Inflammatory macrophage treated with lipopolysaccharide for 4 hours (primary cell): ENCODE measurements around the gene ABCD3.
"Not testable (repeated sequence)": the region's sequence is repeated elsewhere in the genome, so short reads cannot be mapped to it uniquely, and the experiment has no call there.

Experiments
- DNase-seq: peaks from one replicate; pipeline ENCODE4 v3.0.0-alpha.2; 2020

ABCD3 gene

DNA sequence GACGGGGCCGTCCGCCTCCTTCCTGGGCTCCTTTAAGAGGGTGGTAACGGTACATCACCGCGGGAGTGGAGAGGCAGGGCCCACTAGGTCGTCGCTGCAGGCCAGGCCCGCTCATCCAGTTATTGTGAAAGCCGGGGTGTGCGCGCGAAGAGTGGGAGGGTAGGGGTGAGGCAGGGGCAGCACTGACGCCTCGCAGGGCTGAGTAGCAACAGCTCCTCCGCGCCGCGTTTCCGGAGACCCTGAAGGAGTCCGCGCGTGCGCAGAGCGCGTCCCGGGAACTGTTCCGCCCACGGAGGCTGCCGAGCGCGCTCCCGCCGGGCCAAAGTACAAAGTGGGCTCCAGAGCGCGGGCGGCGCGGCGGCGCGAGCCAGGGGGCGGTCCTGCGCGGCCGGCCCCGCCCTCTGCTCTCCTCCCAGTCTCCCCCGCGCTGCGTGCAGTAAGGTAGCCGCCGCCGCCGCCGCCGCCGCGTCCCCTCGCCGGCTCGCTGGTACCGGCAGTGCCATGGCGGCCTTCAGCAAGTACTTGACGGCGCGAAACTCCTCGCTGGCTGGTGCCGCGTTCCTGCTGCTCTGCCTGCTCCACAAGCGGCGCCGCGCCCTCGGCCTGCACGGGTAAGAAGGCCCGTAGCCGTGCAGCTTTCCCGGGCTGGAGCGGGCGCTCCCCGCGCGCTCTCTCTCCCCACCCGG lies at the start of gene ABCD3:
ABCD3 (plus strand) TSS at position 412 of the 686 bp plus-strand sequence; CDS start at position 502, 90 bp downstream.
- peak; percentile 96 for DNase-seq

GRCh38 chr1:94372771-94373170 lies 45.4 kb upstream of the ABCD3 start:
- not testable (repeated sequence) for DNase-seq

- DNase-seq, result peak; percentile 62
Measured at GRCh38 chr1:94373311-94373710, 44.9 kb upstream of the ABCD3 start.

GRCh38 chr1:94375666-94376065 lies 42.5 kb upstream of the ABCD3 start:
- not testable (repeated sequence) for DNase-seq

DNA sequence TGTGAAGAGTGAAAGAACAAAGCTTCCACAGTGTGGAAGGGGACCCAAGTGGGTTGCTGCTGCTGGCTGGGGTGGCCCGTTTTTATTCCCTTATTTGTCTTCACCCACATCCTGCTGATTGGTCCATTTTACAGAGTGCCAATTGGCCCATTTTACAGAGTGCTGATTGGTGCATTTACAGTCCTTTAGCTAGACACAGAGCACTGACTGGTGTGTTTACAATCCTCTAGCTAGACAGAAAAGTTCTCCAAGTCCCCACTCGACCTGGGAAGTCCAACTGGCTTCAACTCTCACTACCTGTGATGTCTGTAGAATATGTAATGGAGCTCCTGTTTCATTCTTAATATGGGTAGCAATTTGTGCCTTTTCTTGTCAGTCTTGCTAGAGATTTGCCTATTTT lies 39.7 kb upstream of the ABCD3 start:
- not testable (repeated sequence) for DNase-seq

DNA sequence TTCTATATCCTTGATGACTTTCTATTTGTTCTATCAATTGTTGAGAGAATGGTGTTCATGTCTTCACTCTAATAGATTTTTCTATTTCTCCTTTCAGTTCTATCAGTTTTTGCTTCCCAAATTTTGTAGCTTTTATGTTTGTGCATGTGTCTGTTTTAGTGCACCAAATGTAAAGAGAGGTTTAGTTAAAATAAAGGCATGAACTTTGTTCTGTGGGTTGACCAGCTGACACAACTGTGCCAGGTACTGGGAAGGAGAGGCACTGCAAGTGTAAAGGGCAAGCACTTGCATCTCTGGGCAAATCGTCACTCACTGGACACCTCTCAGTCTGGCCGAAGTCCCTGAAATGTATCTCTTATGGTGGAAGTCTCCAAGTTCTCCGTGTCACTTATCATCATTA lies 38.6 kb upstream of the ABCD3 start:
- DNase-seq, result no peak

- DNase-seq, result no peak
Measured at GRCh38 chr1:94382201-94382600, 36.0 kb upstream of the ABCD3 start.

- no peak for DNase-seq
Measured at GRCh38 chr1:94383966-94384408, 34.2 kb upstream of the ABCD3 start.

DNA sequence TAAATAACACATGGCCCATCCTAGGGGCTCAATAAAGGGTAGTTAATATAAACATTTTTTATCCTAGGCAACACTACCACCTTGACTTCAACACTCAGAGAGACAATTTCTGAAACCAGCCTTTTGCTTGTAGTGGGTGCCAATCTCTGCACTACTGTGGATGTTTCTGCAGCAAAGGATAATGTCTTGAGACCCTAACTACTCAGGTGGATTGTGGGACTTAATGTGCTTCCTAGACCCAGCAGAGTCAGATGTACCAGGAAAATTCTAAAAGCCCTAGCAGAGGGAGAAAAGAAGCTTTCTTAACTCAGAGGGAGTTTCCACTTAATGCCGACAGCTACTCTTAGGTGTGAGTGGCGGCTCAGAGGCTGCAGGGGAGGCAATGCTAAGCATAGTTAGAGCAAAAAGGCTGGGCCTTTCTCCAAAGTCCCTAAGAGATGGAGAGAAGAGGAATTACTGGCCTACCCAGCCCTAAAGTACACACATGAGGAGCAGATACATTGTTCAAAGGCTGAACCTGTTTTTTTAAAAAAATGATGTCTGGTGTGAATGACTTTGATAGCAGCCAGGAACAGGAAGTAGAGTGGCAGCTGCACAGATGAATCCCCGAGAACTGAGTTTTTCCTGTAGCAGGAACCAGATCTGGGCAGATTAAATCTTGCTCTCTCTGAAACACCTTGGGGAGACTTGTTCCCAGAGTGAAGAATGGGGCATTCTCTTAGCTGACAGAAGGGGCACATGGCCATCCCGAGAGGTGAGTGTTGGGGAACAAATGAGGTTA lies 33.5 kb upstream of the ABCD3 start:
- DNase-seq, result no peak

DNA sequence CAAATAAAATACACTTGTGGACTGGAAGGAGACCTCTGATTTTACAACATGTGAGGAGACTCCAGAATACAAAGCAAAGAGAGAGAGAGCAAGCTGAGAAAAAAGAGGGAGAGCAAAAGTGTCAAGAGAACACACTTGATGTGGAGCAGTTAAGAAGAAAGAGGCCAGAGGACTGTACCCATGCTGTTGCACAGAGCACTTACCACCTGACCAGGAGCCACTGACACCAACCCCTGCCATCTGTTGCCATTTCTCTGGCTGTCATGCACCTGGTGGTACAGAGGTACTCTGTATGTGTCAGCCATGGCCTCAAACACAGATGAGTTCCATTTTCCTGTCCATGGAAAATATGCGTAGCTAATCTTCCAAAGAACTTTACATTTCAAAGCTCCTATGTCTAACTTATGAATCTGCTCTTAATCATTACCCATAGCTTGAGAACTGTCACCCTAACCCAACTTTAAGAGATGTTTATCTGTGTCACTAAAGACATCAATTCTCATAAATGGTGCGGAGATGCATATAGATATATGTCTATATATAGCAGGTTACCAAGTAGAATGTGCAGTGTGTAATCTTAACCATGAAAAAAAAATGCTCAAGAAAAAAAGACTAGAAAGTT lies 32.8 kb upstream of the ABCD3 start:
- DNase-seq, result no peak

DNA sequence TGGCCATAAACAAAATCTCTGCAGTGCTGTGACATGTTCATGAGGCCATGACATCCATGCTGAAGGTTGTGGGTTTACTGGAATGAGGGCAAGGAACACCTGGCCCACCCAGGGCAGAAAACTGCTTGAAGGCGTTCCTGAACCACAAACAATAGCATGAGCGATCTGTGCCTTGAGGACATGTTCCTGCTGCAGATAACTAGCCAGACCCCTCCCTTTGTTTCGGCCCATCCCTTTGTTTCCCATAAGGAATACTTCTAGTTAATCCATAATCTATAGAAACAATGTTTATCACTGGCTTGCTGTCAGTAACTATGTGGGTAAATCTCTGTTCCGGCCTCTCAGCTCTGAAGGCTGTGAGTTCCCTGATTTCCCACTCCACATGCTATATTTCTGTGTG lies 28.9 kb upstream of the ABCD3 start:
- DNase-seq, result no peak

DNA sequence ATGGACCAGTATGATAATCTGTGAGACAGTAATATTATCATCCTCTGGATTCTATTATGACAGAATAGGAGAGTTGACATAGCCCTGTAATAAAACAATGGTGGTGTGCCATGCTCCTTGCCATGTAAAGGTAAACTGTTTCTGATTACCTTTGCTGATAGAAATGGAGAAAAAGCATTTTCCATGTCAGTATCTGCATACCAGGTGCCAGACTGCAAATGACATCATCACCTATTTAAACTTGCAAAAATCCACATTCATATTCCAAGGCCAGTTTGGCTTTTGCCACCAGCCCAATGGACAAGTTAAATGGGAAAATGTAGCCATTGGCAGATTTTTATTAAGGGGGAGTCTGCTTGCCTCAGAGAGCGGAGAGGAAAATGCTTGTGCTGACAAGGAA lies 23.9 kb upstream of the ABCD3 start:
- DNase-seq, result no peak

- no peak for DNase-seq
Measured at GRCh38 chr1:94395231-94395630, 23.0 kb upstream of the ABCD3 start.

DNA sequence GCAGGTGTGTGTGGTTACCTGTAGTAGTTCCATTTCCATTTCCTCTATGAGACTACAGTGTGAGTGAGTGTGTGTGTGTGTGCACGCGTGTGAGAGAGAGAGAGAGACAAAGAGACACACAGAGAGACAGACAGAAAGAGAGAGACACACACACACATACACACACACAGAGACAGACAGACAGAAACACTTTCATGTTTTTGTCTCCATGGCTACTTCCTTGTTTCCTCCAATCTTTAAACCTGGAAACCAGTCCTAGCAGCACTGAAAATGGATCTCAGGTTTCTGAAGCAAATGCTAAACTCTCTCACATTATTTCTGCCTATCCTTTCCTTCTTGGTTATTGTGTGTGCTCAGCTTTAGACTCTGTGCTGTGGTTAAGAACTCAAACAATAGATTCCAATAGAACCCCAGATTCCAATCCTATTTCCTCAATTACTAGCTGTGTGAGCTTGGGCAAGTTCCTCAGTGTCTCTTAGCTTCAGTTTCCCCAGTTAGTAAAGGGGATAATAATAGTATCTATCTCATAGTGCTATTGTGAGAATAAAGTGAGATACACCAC lies 22.4 kb upstream of the ABCD3 start:
- DNase-seq, result no peak

GRCh38 chr1:94396356-94397010 lies 21.7 kb upstream of the ABCD3 start:
- no peak for DNase-seq

GRCh38 chr1:94398356-94398755 lies 19.8 kb upstream of the ABCD3 start:
- DNase-seq, result no peak

GRCh38 chr1:94399453-94399852 lies 18.7 kb upstream of the ABCD3 start:
- no peak for DNase-seq

DNA sequence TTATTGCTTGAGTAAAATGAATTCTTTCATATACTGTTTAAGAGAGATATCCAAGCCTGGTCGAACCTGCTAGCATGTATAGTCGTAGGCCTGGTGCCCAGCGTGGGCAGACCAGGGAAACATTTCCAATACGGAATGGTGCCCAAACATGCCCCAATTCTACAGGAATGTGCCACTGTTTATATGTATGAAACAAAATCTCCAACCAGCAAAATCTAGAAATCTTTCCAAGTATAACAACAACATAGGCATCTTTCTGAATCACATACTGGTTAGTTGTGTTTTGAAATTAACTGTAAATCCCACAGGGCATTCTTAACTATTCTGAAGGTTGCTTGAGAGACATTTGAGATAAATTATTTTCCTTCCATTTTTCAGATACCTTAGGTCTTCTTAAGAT lies 17.0 kb upstream of the ABCD3 start:
- no peak for DNase-seq

DNA sequence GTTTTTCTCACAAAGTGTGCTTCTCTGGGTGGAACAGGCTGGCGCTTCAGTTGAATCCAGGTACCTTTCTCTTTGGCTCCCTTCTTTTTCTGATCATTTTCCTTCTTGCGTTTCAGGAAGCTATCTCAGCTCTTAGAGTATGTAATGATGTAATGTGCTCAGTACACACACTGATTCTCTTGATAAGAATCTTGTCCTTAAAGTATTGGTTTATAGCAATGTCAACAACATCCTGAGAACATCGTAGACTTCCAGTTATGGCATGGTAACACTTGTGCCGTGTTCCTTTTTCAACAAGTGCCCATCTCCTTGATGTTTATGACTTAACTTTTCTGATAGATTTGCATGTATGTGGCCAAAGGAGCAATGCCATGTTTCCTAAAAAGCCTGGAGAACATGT lies 11.7 kb upstream of the ABCD3 start:
- no peak for DNase-seq

DNA sequence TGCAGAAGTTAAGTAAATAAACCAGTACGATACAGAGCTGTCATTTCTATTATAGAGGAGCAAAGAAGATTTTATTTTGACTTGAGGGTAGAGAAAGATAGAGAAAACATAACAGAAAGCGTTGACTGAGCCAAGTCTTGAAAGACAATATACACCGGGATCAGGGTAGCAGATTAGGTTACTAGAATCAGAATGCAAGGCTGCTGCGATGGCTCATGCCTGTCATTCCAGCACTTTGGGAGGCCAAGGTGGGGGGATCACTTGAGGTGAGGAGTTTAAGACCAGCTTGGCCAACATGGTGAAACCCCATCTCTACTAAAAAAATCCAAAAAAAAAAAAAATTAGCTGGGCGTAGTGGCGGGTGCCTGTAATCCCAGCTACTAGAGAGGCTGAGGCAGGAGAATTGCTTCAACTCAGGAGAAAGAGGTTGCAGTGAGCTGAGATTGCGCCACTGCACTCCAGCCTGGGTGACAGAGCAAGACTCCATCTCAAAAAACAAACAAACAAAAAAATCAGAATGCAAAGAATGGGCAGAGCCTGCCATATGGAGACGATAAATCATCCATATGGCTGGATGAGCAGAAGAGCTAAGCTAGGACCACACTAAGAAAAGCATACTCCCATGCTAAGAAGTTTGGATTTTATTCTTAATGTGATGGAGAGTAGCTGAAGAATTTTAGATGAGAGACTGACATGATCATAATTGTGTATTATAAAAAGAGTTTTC lies 9.9 kb upstream of the ABCD3 start:
- no peak for DNase-seq

- DNase-seq, result peak; percentile 73
Measured at GRCh38 chr1:94411237-94411636, 7.0 kb upstream of the ABCD3 start.

GRCh38 chr1:94413311-94413710 lies 4.9 kb upstream of the ABCD3 start:
- DNase-seq, result no peak
